Spleen (tissue), 13 donors: ENCODE measurements around the gene FDPS. TPM values are rescaled to one million over a fixed set of nuclear protein-coding genes. Genes with fewer than 3 reads are reported as not detected.

Experiments used
- DNase-seq: peaks from one replicate; pipeline ENCODE4 v3.0.0-alpha.2; 2020
- H3K27ac ChIP-seq, 8 donors: fragments of 200-600 bp; sonication (generic) in 7 of 8; 1 replicate in 4 of 8; 2 replicates in 4 of 8; pipeline versions ENCODE4 v1.5.0 to v1.8.0; 2016 to 2021; ENCODE audit warnings: inconsistent platforms in 4 of 8, mild to moderate bottlenecking in 4 of 8, moderate library complexity in 1 of 8
- H3K27me3 ChIP-seq, 7 donors: fragments of 200-600 bp; sonication (generic) in 6 of 7; replicated peaks in 1 of 7; 1 replicate in 4 of 7; 2 replicates in 3 of 7; pipeline versions ENCODE4 v1.5.0 to v1.8.0; 2016 to 2021; ENCODE audit warnings: inconsistent platforms in 3 of 7, mild to moderate bottlenecking in 1 of 7
- H3K36me3 ChIP-seq, 6 donors: fragments of 200-600 bp; sonication (generic) in 5 of 6; 1 replicate in 4 of 6; 2 replicates in 2 of 6; pipeline versions ENCODE4 v1.5.0 to v1.8.0; 2016 to 2021; ENCODE audit warnings: inconsistent platforms in 2 of 6
- H3K4me1 ChIP-seq, 6 donors: fragments of 200-600 bp; sonication (generic) in 5 of 6; 1 replicate in 3 of 6; 2 replicates in 3 of 6; pipeline versions ENCODE4 v1.5.0 to v1.8.0; 2016 to 2021; ENCODE audit warnings: inconsistent platforms in 3 of 6
- H3K4me3 ChIP-seq, 8 donors: fragments of 200-600 bp; sonication (generic) in 7 of 8; 1 replicate in 4 of 8; 2 replicates in 4 of 8; pipeline versions ENCODE4 v1.5.0 to v1.8.0; 2016 to 2021; ENCODE audit warnings: inconsistent platforms in 4 of 8, mild to moderate bottlenecking in 4 of 8, moderate library complexity in 2 of 8
- H3K9me3 ChIP-seq, 8 donors: fragments of 200-600 bp; sonication (generic) in 7 of 8; 1 replicate in 4 of 8; 2 replicates in 4 of 8; pipeline versions ENCODE4 v1.5.0 to v1.8.0; 2016 to 2021; ENCODE audit warnings: inconsistent platforms in 4 of 8
- CTCF ChIP-seq, 11 experiments: fragments of 200-600 bp in 7 of 11; fragments of 450-650 bp in 4 of 11; sonication (generic) in 4 of 11; IDR thresholded peaks in 8 of 11; conservative IDR thresholded peaks in 3 of 11; 1 replicate in 7 of 11; 2 replicates in 4 of 11; pipeline versions ENCODE4 v1.4.0 to v1.8.0; 2016 to 2021; ENCODE audit warnings: antibody characterized with exemption in 11 of 11, inconsistent platforms in 4 of 11, mild to moderate bottlenecking in 1 of 11
- POLR2A ChIP-seq, 3 donors: fragments of 450-650 bp; IDR thresholded peaks; one replicate each; pipeline ENCODE4 v1.5.1; 2017; ENCODE audit warnings: antibody characterized with exemption in 3 of 3, mild to moderate bottlenecking in 1 of 3
- POLR2AphosphoS5 ChIP-seq, 3 donors: sonication (generic); formaldehyde crosslinking; IDR thresholded peaks; one replicate each; pipeline ENCODE4 v1.5.1; 2017; ENCODE audit warnings: antibody characterized with exemption in 3 of 3
- WGBS, 5 donors: extraction: QIAGEN DNeasy Blood & Tissue Kit in 3 of 5; methylation state at CpG; one replicate each; pipeline versions ENCODE4 v1.1.5 to v1.1.7; 2013 to 2018; 5-methylcytosine and 5-hydroxymethylcytosine counted together
- intact Hi-C: fragments of 100-400 bp; cut with DNase I; formaldehyde crosslinking; loops from one replicate; pipeline ENCODE4 v1.15.0; 2023; ENCODE audit warnings: low total_unique reads
- long read RNA-seq, 2 donors: transcript quantifications; one replicate each; lab custom pipeline, GENCODE V29; 2026
- polyA plus RNA-seq, 3 donors: library from polyadenylated mRNA; stranded (reverse); fragments of 200-250 nt; gene quantifications; one replicate each; pipeline ENCODE4 v1.2.1, GENCODE V29; 2013
- total RNA-seq, 7 donors: library from RNA; depleted of rRNA in 3 of 7; stranded (reverse); fragments of >200 nt in 3 of 7; fragmentation: NEBNext Ultra II Directional in 4 of 7; extraction: Animal tissue kit (Norgen Biotek cat#: 25700) in 4 of 7; gene quantifications; one replicate each; pipeline versions ENCODE4 v1.1.0 to v1.2.1, GENCODE V29; 2016 to 2021
- donor health status: healthy with polysubstance abuse.
- donor health status: DM: no; HTN: no; CAD: no; lungs with moderate emphysema.
- donor health status: DM: no; HTN: no; CAD: no.
- donor health status: Bipolar disorder and iron deficiency.
- donor health status: healthy.
- donor health status: DM: no; HTN: no; CAD: no.
- donor health status: DM: yes; HTN: yes; CAD: no.

Gene FDPS
- total RNA-seq (100 to 1,000 TPM in 2 of 7 donors, 10 to 100 TPM in 5; 84.5 to 118 (median 94.5) TPM), polyA plus RNA-seq (100 to 1,000 TPM; 111 to 134 (median 130) TPM)
- long read RNA-seq, donor 1, transcript FDPS-206 (10 exons, 1,178 nt): major isoform, 25 of 90 reads
- long read RNA-seq, donor 1, transcript FDPS-203 (10 exons, 1,256 nt): minor isoform, 18 of 90 reads
- long read RNA-seq, donor 1, partial matches to known transcripts: 36 of 90 reads
- long read RNA-seq, donor 1, other reads (novel, unspliced or antisense): 0 of 90 reads
- long read RNA-seq, donor 2, transcript FDPS-203 (10 exons, 1,256 nt): major isoform, 14 of 54 reads
- long read RNA-seq, donor 2, transcript FDPS-206 (10 exons, 1,178 nt): minor isoform, 7 of 54 reads
- long read RNA-seq, donor 2, transcript FDPS-214 (2 exons, 475 nt): minor isoform, 5 of 54 reads
- long read RNA-seq, donor 2, partial matches to known transcripts: 21 of 54 reads
- long read RNA-seq, donor 2, other reads (novel, unspliced or antisense): 0 of 54 reads

- Histone ChIP-seq H3K4me1 (peaks cover 12 to 45% (median 30%) of the 10 kb centered on the region in 6 donors), H3K36me3 (peaks cover 0 to 38% (median 8%) of the 10 kb centered on the region in 6 donors), H3K4me3 (peak within 1 kb of the TSS; percentile 56 to 82 (median 68)), H3K27ac (peak within 1 kb of the TSS; percentile 78 to 94 (median 90)), H3K27me3 (no peaks in the 10 kb centered on the region), H3K9me3 (no peaks in the 10 kb centered on the region)
- 0 to 1% (median 0%) methylated on average over 49 to 51 of the region's 51 CpGs for WGBS, 5 donors
- TF ChIP-seq POLR2AphosphoS5 (IDR thresholded peaks at IDR 0.05) (peak; percentile 94 to 97 (median 97)), CTCF (IDR thresholded peaks at IDR 0.05 in 8 of 11, conservative IDR thresholded peaks at IDR 0.05 in 3 of 11) (peak in 8 of 11 experiments; percentile 21 to 64 (median 47)), POLR2A (IDR thresholded peaks at IDR 0.05) (peak in 2 of 3 donors; percentile 29 to 43)
- DNase-seq: peak; percentile 99
- intact Hi-C loops: no loop called here
Measured at GRCh38 chr1:155308493-155309422, at the start of gene FDPS. TSS of gene FDPS (plus strand) at chr1:155308866. CDS start at chr1:155309790, 924 bp downstream.

- Histone ChIP-seq H3K9me3 (no peaks in the 10 kb centered on the region), H3K27me3 (no peaks in the 10 kb centered on the region), H3K36me3 (peaks cover 3 to 74% (median 43%) of the 10 kb centered on the region in 6 donors), H3K4me3 (no peak overlapping the region), H3K4me1 (peaks cover 21 to 54% (median 38%) of the 10 kb centered on the region in 6 donors), H3K27ac (no peak overlapping the region)
- TF ChIP-seq POLR2A (IDR thresholded peaks at IDR 0.05) (no peak), CTCF (IDR thresholded peaks at IDR 0.05 in 8 of 11, conservative IDR thresholded peaks at IDR 0.05 in 3 of 11) (no peak), POLR2AphosphoS5 (IDR thresholded peaks at IDR 0.05) (no peak)
- WGBS, 5 donors: 94 to 98% (median 95%) methylated on average over 5 of the region's 5 CpGs
- intact Hi-C loops: no loop called here
- DNase-seq: peak; percentile 70
Measured at GRCh38 chr1:155260276-155260675, 48.4 kb upstream of the FDPS start.

- 0 to 1% (median 1%) methylated on average over 6 to 9 of the region's 9 CpGs for WGBS, 5 donors
- Histone ChIP-seq H3K36me3 (peaks cover 3 to 80% (median 55%) of the 10 kb centered on the region in 6 donors), H3K27me3 (no peaks in the 10 kb centered on the region), H3K4me3 (peak overlapping the region; percentile 62 to 99 (median 88)), H3K27ac (peak overlapping the region; percentile 79 to 94 (median 88)), H3K9me3 (no peaks in the 10 kb centered on the region), H3K4me1 (peaks cover 15 to 42% (median 28%) of the 10 kb centered on the region in 6 donors)
- intact Hi-C loops: no loop called here
- no peak for DNase-seq
- TF ChIP-seq CTCF (IDR thresholded peaks at IDR 0.05 in 8 of 11, conservative IDR thresholded peaks at IDR 0.05 in 3 of 11): no peak
- no peak for TF ChIP-seq POLR2AphosphoS5 (IDR thresholded peaks at IDR 0.05)
- TF ChIP-seq POLR2A (IDR thresholded peaks at IDR 0.05): no peak
Measured at GRCh38 chr1:155261493-155261851, 47.2 kb upstream of the FDPS start.
